GM21423 (cell line): ENCODE data around the gene VPS52.

ENCODE experiments used
- ATAC-seq: cut with Tn5 transposase; IDR thresholded peaks from one replicate; pipeline ENCODE4 v1.9.1; 2021; ENCODE audit warnings: mild to moderate bottlenecking, moderate library complexity; ENCODE audit not compliant: unreplicated experiment

The VPS52 gene

GRCh38 chr6:33305052-33305451 is 33.4 kb upstream of the VPS52 start:
- ATAC-seq, result no peak

DNA sequence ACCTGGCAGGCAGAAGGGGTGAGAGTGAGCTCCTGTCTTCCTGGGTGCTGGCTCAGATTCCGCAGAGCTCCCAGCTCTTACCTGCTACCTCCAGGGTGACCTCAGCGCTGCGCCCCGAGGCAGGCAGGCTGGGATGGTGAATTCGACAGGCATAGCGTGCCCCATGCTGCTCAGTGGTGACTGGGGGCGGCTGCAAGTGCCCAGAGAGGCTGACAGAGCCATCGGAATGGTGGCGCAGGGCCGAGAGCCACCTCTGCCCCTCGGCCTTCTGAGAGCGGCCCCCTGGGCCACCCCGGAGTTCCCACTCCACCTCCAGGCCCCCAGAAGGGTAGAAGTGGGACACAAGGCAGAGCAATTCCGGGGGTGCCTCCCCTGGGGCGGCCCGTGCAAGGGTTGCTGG is 32.5 kb upstream of the VPS52 start:
- ATAC-seq, result no peak

GRCh38 chr6:33301877-33302276 is 30.2 kb upstream of the VPS52 start:
- ATAC-seq, result no peak

DNA sequence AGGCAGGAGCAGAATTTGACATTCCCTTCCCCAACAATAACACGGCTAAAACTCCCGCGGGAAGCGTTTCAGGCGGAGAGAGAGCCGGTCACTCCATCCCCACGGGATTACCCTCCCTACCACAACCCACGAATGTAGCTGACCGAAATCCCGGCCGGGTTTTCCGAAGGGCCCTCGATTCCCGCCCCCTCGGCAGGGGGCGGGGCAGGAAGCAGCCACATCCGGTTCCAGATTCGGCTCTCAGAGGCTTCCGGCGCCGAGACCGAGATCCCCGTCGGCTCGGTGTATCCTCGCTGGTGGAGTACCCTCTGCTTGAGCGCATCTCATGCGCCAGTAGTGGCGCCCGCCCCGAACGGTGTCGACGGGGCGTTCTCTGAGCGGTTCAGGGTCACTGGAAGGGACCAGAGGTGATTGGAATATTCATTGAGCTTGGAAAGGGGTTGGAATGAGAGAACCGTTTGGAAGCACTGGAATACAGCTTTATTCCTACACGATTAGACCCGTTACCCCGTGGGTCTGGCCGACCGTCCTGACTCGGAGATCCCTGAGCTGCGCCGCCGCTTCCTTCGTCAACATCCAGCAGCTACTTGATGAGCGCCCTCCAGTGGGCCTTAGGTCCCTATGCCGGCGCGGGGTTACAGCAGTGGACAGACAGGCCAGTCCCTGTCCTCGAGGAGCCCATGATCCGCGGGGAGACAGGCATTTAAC is 27.7 kb upstream of the VPS52 start:
- peak; percentile 69 for ATAC-seq

DNA sequence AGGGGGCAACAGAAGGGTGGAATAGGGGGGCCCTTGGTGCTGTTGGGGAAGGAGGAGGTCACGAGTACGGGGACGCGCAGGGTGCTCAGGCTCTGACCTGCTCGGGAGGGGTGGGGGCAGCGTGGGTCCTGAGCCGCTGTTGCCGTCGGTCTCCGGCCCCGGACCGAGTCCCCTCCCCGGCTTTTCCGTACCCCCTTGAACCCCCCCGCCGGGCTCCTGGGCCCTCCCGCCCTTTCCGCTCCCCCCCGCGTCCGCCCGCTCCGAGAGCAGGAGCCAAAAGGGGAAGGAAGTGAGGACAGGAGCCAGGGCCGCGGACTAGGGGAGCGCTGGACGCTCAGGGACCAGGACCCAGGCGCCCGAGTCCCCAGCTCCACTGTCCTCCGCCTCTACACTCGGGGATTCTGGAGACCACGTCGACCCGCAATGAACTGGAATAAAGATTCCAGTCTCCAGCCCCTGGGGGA is 27.1 kb upstream of the VPS52 start, which contains the start of gene RGL2:
RGL2 (minus strand) TSS at position 170 of the 464 bp plus-strand sequence. CDS start 332 bp downstream, outside the sequence.
- peak; percentile 13 for ATAC-seq

DNA sequence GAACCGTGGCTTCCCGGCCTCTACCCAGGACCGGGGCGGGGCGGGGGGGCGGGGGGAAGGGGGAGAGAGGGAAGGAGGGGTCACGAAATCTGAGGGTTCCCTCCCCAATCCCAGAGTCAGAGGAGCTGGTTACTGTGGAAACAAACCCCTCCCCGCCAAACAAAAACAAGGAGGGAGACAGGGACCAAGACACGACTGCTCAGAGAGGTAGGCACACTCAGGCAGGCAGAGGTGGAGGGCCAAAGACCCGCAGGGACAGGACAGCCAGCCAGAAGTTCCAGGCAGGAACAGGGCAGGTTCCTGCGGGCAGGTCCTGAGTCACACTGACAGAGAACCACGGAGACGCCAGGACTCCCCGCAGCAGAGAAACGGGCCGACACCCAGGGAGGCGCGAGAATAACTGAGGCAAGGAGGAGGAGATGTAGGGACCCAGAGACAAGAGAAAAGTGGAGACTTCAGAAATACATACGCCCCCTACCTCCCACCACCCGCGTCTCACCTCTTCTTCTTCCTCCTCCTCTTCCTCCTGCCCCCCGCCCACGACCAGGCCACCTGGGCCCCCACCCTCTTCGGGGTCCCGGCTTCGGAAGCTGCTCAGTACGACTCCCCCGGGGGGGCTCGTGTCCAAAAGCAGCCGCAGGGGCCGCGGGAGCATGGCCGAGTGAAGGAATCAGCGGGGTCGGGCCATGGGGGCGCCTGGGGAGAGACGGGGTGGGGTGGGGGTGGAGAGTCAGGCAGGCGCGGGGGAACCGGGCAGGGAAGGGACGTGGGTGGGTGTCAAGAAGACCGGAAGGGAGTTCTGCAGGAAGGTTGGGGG is 26.5 kb upstream of the VPS52 start:
- no peak for ATAC-seq

- ATAC-seq, result no peak
These were observed 25.8 kb upstream of the VPS52 start for GRCh38 chr6:33297406-33297955.

DNA sequence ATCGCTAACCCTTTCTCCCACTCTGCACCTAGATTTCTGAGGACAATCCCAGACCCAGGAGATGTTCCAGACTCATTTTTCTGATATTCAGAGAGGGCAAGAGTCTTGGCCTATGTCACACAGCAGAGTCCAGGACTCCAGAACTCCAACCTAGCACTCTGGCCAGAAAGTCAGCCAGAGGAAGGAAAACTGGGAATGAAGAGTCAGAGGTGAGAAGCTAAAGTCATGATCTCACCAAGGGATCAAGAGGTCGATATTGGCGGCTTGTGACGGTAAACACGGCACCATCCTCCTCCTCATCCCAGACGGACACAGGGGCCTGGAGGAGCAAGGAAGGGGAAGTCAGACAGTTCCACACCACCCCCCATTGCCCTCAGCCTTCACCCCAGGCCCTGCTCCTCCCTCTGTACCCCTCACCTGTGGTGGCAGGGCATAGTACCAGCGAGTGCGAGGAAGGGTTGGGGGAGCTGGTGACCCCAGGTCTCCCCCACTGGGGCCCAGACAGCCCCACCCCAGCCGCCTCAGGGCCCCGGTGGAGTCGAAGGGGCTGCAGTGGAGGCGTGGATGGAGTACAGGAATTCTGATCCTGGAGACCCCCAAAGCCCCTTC is 25.2 kb upstream of the VPS52 start:
- ATAC-seq, result no peak

GRCh38 chr6:33295621-33296369 is 24.1 kb upstream of the VPS52 start:
- ATAC-seq, result no peak

DNA sequence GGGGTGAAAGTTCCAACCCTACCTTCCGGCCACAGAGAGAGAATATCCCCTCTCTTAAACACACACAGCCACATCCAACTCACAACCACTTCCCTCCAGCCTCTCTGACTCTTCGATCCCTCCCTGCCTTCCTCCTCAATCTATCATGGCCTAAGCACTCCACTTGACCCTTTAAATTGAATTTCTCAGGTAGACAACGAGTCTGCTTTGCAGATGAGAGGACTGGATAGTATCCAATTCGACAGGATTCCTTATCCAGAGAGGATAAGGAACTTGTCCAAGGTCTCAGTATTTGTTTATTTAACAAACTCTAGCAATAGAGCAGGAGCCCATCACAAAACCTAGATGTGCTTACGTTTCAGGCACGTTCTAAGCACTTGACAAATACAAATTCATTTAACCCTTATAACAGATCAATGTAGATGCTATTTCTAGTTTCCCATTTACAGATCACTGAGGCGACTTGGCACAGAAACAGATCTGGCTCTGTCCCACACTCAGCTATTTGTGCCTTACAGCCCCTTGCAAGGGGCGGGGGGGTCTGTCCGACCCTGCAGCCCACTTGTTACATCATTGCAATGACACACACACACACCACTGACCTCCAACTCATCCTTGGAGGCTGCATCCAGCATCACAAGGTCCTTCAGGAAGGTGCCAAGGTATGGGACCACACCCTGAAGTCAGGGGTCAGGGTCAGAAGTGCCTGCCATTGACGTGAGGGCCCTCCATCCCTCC is 22.6 kb upstream of the VPS52 start:
- ATAC-seq, result no peak

GRCh38 chr6:33292996-33293682 is 21.5 kb upstream of the VPS52 start:
- ATAC-seq, result no peak

DNA sequence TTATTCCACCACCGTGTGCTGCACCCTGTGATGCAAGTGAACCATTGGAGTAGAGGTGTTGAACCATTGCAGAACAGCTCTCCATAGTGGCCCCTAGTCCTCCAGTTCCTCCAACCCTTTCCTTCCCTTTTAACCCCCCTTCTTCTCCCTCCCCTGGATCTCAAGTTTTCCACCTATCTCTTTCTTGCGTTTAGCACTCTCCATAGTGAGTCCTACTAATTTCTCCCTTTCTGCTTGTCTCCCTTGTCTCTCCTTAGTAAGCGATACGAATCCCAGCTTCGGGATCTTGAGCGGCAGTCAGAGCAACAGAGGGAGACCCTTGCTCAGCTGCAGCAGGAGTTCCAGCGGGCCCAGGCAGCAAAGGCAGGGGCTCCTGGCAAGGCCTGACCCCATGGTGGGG is 18.8 kb upstream of the VPS52 start:
- no peak for ATAC-seq

DNA sequence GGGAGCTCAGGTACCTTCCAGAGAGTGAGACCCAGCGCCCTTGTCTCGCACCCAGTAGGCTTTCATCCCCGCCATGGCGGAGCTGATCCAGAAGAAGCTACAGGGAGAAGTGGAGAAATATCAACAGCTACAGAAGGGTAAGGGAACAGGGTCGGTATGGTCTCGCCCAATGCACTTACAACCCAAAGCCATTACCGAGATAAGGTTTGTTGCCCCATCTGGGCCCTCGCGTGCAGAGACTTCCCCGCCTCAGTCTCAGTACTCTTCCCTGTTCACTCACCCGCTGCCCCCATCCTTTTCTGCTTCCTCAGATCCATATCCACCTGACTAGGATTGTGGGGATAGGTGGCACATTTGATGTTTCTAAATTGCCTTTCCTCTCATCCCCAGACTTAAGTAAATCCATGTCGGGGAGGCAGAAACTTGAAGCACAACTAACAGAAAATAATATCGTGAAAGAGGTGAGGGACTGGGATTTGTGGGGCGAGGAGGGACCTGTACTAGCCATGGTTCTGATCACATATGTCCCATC is 18.2 kb upstream of the VPS52 start:
- ATAC-seq, result no peak

DNA sequence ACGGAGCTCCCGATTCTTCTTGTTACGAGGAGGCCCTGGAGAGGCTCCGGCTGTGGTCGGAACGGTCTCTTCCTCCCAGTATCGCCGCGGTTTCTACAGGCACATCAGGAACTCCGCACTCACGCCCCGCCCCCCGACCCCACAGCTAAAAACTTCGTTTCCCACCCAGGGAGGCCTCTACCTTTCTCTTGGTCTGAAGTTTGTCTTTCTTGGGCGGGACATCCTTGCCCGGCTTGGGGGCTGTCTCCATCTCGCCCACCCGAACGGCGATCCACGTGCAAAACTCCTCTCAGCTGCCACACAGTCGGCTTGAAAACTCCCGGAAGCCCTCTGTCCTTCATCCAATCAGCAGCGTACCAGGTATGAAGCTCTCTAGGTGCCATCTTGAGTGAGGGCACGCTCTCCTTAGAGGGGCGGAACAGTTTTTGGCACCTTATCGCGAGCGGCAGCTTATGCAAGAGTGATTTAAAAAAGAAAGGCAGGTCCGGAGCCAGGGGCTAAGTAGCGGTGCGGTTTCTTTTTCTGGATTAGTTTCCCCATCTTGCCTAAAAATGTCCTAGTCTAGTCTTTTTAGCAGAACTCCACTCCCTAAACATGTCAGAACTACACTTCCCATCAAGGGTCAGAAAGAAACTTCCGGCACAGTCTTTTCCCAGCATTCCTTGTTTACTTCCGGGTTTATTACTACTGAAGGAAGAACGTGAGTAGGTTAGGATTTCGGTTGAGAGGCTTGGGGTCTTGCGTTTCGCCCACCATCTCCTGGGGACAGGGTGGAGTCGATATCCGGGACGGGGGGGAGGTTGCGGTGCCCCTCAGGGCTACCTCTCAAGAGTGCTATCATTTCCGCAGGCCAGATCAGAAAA is 17.5 kb upstream of the VPS52 start, which contains the start of the genes PFDN6 and WDR46:
PFDN6 (plus strand) TSS at position 681 of the 863 bp plus-strand sequence. CDS start 256 bp downstream, outside the sequence.
WDR46 (minus strand) TSS at position 319 of the 863 bp plus-strand sequence; CDS start at position 250, 69 bp downstream.
- peak; percentile 82 for ATAC-seq

- ATAC-seq, result no peak
These were observed 16.7 kb upstream of the VPS52 start for GRCh38 chr6:33288141-33288920.

DNA sequence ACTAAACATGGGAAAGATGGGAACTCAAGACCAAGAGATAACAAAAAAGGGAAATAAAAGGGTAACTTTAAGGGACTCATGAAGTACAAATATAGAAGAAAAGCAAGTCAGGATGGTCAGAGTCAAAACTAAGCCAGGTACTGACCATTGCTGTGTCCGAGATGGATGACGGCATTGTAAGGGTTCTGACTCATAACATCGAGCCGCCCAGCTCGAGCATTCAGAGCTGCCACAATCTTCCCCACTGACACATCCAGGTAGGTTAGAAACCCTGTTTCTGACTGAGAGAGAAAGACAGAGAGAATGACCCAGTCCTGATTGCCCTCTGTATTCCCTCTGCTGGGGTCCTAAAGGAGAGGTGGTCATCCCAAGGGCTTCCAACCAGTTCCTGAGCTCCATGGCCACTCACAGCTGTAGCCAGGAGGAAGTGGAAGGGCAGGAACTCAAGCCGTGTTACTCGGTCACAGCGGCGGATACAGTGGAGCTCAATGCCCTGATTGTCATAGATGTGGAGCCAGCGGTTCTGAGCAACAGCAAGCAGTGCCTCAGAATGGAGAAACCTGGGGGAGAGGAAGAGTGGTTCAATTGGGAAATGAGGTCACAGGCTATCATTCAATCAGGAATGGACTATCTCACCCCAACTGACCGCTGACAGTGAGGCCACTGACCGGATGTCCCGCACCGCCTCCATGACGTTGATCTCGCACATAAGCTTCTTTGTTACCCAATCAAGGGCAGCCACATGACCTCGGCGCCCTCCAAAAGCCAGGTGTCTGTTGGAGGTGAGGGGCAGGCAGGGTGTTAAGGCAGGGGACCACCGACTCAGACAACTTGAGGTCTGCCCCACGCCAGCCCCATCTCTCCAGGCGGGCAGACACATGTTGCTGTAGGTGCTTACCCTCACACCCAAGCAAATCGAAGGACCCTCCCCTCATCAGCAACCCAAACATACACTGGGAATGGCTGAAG is 15.6 kb upstream of the VPS52 start:
- ATAC-seq, result no peak
